ENCODE results near the gene HSF5. TPM values are rescaled to one million over a fixed set of nuclear protein-coding genes. Genes with fewer than 3 reads are reported as not detected.

The HSF5 gene
- total and polyA plus RNA-seq, 2 of the 4 experiments (the other 2 are of a cell fraction): not detected

DNA sequence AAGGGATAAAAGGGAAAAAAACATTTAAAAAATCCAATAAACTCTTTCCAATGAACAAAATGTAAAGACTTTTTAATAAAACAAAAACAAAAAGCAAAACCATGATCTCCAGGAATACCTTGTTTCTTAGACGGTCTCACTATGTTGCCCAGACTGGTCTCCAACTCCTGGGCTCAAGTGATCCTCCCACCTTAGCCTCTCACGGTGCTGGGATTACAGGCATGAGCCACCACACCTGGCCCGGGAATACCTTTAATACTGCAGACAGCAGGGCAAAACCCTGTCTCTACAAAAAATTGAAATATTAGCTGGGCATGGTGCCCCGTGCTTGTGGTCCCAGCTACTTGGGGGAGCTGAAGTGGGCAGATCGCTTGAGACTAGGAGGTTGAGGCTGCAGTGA is 78.8 kb downstream of the HSF5 start:
- no peaks in the 10 kb centered on the region for H3K79me1 ChIP-seq (ENCODE audit: low read depth in 1 of 2, low read length in 2 of 2)
- H4K20me1 ChIP-seq (ENCODE audit: insufficient read depth, low read length): no peaks in the 10 kb centered on the region
- peaks cover 4% of the 10 kb centered on the region for H3K27me3 ChIP-seq (ENCODE audit: control insufficient read depth, insufficient read depth, low read length)
- no peak for TF ChIP-seq NFE2L2 (IDR thresholded peaks at IDR 0.05; ENCODE audit: low read depth, low read length)
- no peak for TF ChIP-seq POLR2A (IDR thresholded peaks at IDR 0.05; ENCODE audit: low read depth, low read length)
- TF ChIP-seq RAD21 (IDR thresholded peaks at IDR 0.05; ENCODE audit: low read length): no peak
- no peak for TF ChIP-seq CEBPB (IDR thresholded peaks at IDR 0.05; ENCODE audit: low read depth, low read length)
- no peak for TF ChIP-seq SMC3 (IDR thresholded peaks at IDR 0.05; ENCODE audit: low read depth, low read length)
- TF ChIP-seq CTCF (conservative IDR thresholded peaks at IDR 0.05; ENCODE audit: low read depth, low read length): no peak
- no peak for TF ChIP-seq USF2 (IDR thresholded peaks at IDR 0.05; ENCODE audit: low read depth, low read length)
- TF ChIP-seq RFX5 (IDR thresholded peaks at IDR 0.05; ENCODE audit: low read depth, low read length): no peak
- TF ChIP-seq, protein P1, sequence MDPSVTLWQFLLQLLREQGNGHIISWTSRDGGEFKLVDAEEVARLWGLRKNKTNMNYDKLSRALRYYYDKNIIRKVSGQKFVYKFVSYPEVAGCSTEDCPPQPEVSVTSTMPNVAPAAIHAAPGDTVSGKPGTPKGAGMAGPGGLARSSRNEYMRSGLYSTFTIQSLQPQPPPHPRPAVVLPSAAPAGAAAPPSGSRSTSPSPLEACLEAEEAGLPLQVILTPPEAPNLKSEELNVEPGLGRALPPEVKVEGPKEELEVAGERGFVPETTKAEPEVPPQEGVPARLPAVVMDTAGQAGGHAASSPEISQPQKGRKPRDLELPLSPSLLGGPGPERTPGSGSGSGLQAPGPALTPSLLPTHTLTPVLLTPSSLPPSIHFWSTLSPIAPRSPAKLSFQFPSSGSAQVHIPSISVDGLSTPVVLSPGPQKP (IDR thresholded peaks at IDR 0.05; ENCODE audit: borderline replicate concordance, low read depth, low read length): no peak
- no peak for TF ChIP-seq MAFK (IDR thresholded peaks at IDR 0.05; ENCODE audit: low read depth, low read length)
- TF ChIP-seq CHD1 (IDR thresholded peaks at IDR 0.05; ENCODE audit: low read depth, low read length): no peak
- no peak for TF ChIP-seq MAZ (IDR thresholded peaks at IDR 0.05; ENCODE audit: borderline replicate concordance, low read depth, low read length)
- no peak for TF ChIP-seq MXI1 (IDR thresholded peaks at IDR 0.05; ENCODE audit: borderline replicate concordance, low read depth, low read length)
- no peak for TF ChIP-seq BHLHE40 (IDR thresholded peaks at IDR 0.05; ENCODE audit: low read depth, low read length)
- no peak overlapping the region for H2BK120ac ChIP-seq (ENCODE audit: low read depth, low read length)
- in situ Hi-C loops (cut with MboI; ENCODE audit: low sequenced_read_pairs): no loop called here
- H4K91ac ChIP-seq (ENCODE audit: insufficient read depth, low read depth, low read length): no peak overlapping the region
- no peak overlapping the region for H3K18ac ChIP-seq (ENCODE audit: low read depth, low read length)
- CTCF ChIA-PET: no interaction called here
- H2AFZ ChIP-seq (replicated peaks; ENCODE audit: low read length, poor library complexity): no peak overlapping the region
- POLR2A ChIA-PET (ENCODE audit: unreplicated experiment): no interaction called here
- ATAC-seq (ENCODE audit: low read depth) (no peak), DNase-seq (no peak)
- no peak overlapping the region for H2AK5ac ChIP-seq (ENCODE audit: low read depth, low read length)
- H3K56ac ChIP-seq (ENCODE audit: extremely low read depth, insufficient read depth, low read length): no peak overlapping the region
- H3K4me1 ChIP-seq (ENCODE audit: control insufficient read depth, insufficient read depth, low read length): no peaks in the 10 kb centered on the region
- no CpG with 5 or more reads among the region's 5 CpGs for WGBS, 2 experiments (ENCODE audit: extremely low coverage in 2 of 2, insufficient read length in 1 of 2)
- H3K14ac ChIP-seq (replicated peaks; ENCODE audit: low read depth, low read length): no peak overlapping the region
- no peak overlapping the region for H2AK9ac ChIP-seq (replicated peaks; ENCODE audit: low read depth, low read length, poor library complexity)
- no peak overlapping the region for H3K9ac ChIP-seq (ENCODE audit: low read depth, low read length)
- no peaks in the 10 kb centered on the region for H3K36me3 ChIP-seq (ENCODE audit: control insufficient read depth, insufficient read depth, low read length)
- no peaks in the 10 kb centered on the region for H3K9me3 ChIP-seq (ENCODE audit: control insufficient read depth, insufficient read depth, low read length)
- H3K4me2 ChIP-seq (ENCODE audit: low read depth, low read length): no peak overlapping the region
- H2BK5ac ChIP-seq (ENCODE audit: low read depth, low read length, poor library complexity, severe bottlenecking): no peak overlapping the region
- intact Hi-C loops (cut with micrococcal nuclease): no loop called here
- H4K8ac ChIP-seq (ENCODE audit: low read depth in 2 of 2, low read length in 2 of 2): no peak overlapping the region
- no peak overlapping the region for H3K4me3 ChIP-seq (ENCODE audit: insufficient read depth, low read depth, low read length)
- no peaks in the 10 kb centered on the region for H3K9me1 ChIP-seq (ENCODE audit: insufficient read depth, low read length)
- BruUV-seq (replicated peaks): no TSS peak
- H3K27ac ChIP-seq (ENCODE audit: insufficient read depth, low read length): no peak overlapping the region
- no peak overlapping the region for H3K23ac ChIP-seq (ENCODE audit: low read depth, low read length)
- dilution Hi-C loops (cut with HindIII; ENCODE audit: low sequenced_read_pairs, unreplicated experiment): no loop called here
- H4K5ac ChIP-seq (ENCODE audit: low read depth, low read length): no peak overlapping the region
- H3K4ac ChIP-seq (ENCODE audit: low read depth, low read length): no peak overlapping the region
- no peak overlapping the region for H2BK20ac ChIP-seq (ENCODE audit: low read depth, low read length)
- no peak overlapping the region for H2BK15ac ChIP-seq (ENCODE audit: low read depth, low read length)

Measured in IMR-90 (cell line).